MCF 10A (cell line): ENCODE measurements around the gene MRGPRX4. TPM values are rescaled to one million over a fixed set of nuclear protein-coding genes. Genes with fewer than 3 reads are reported as not detected.

Experiments used
- BruUV-seq: library from RNA; stranded (reverse); fragments of 400-500 nt; replicated peaks from 2 replicates; lab custom pipeline; 2021; lab: Mats Ljungman, UMichigan
- CTCF ChIA-PET: fragments of 300-600 bp; sonication (Branson Sonifier 250); formaldehyde crosslinking; extraction: SDS; loops from one replicate; lab custom pipeline; 2021; ENCODE audit warnings: antibody characterized with exemption, inconsistent platforms; lab: Yijun Ruan, JAX
- POLR2A ChIA-PET: fragments of 300-600, 350-650 bp; sonication (Branson Sonifier 250); formaldehyde crosslinking; extraction: SDS; loops from one replicate; lab custom pipeline; 2020; ENCODE audit warnings: antibody characterized with exemption, inconsistent platforms; lab: Yijun Ruan, JAX
- DNase-seq: peaks from one replicate; pipeline ENCODE4 v3.0.0-alpha.2; 2018; ENCODE audit not compliant: unreplicated experiment
- H3K27ac Mint-ChIP-seq: one replicate; pipeline ENCODE4 v1.8.0; 2022; ENCODE audit warnings: mild to moderate bottlenecking, low read depth, mixed read lengths; ENCODE audit not compliant: unreplicated experiment
- H3K27me3 Mint-ChIP-seq: one replicate; pipeline ENCODE4 v1.8.0; 2022; ENCODE audit warnings: mixed read lengths; ENCODE audit not compliant: insufficient read depth, unreplicated experiment
- H3K36me3 Mint-ChIP-seq: one replicate; pipeline ENCODE4 v1.8.0; 2022; ENCODE audit warnings: mild to moderate bottlenecking, moderate library complexity, mixed read lengths; ENCODE audit not compliant: insufficient read depth, unreplicated experiment
- H3K4me1 Mint-ChIP-seq: one replicate; pipeline ENCODE4 v1.8.0; 2022; ENCODE audit warnings: mixed read lengths; ENCODE audit not compliant: insufficient read depth, unreplicated experiment
- H3K4me3 Mint-ChIP-seq: one replicate; pipeline ENCODE4 v1.8.0; 2022; ENCODE audit warnings: mild to moderate bottlenecking, moderate library complexity, mixed read lengths; ENCODE audit not compliant: unreplicated experiment
- H3K9me3 Mint-ChIP-seq: one replicate; pipeline ENCODE4 v1.8.0; 2022; ENCODE audit warnings: mixed read lengths; ENCODE audit not compliant: unreplicated experiment
- CTCF ChIP-seq: fragments of 200-600 bp; IDR thresholded peaks from one replicate; pipeline ENCODE4 v1.8.0; 2022; ENCODE audit warnings: antibody characterized with exemption, mild to moderate bottlenecking; ENCODE audit not compliant: unreplicated experiment
- intact Hi-C: fragments of 100-400 bp; cut with micrococcal nuclease; formaldehyde crosslinking; loops from 2 replicates; pipeline ENCODE4 v1.14.1; 2022
- total RNA-seq: library from RNA; stranded (reverse); gene quantifications from 2 replicates; pipeline ENCODE4 v1.2.3, GENCODE V29; 2022

MRGPRX4 gene
- total RNA-seq, 1 experiment from 2014 or later: not detected

- ChIA-PET POLR2A (no interaction called here), CTCF (interaction anchor here (0.9 to 1.9 kb wide), 2 partner anchors 21 to 108 kb away, joined by 4 to 6 read pairs; no protein-coding TSS in a partner anchor)
- no TSS peak for BruUV-seq
- DNase-seq: no peak
- H3K36me3 Mint-ChIP-seq: no peaks in the 10 kb centered on the region
- intact Hi-C loops: no loop called here
- H3K4me1 Mint-ChIP-seq: no peaks in the 10 kb centered on the region
- no peak for TF ChIP-seq CTCF
- peaks cover 32% of the 10 kb centered on the region for H3K27me3 Mint-ChIP-seq
- no peaks in the 10 kb centered on the region for H3K9me3 Mint-ChIP-seq
- no peak overlapping the region for H3K4me3 Mint-ChIP-seq
- no peak overlapping the region for H3K27ac Mint-ChIP-seq
These were observed 50.3 kb downstream of the MRGPRX4 start for GRCh38 chr11:18222814-18223421.

Other genes starting within 250 kb of the MRGPRX4 start
- 23.4 and 26.1 TPM in 2 replicates for gene SERGEF, start 159.8 kb upstream of the MRGPRX4 start, total RNA-seq
- gene TPH1, start 126.6 kb upstream of the MRGPRX4 start, total RNA-seq: 0.19 and 0.20 TPM in 2 replicates
- 21.6 and 34.3 TPM in 2 replicates for gene SAAL1, start 66.8 kb upstream of the MRGPRX4 start, total RNA-seq
- gene MRGPRX3, start 40.3 kb upstream of the MRGPRX4 start, total RNA-seq: 0.34 and 0.79 TPM in 2 replicates
- not detected in 2 replicates for gene SAA4, start 64.0 kb downstream of the MRGPRX4 start, total RNA-seq
- 12.2 and 12.7 TPM in 2 replicates for gene SAA2, start 75.8 kb downstream of the MRGPRX4 start, total RNA-seq
- gene SAA1, start 93.4 kb downstream of the MRGPRX4 start, total RNA-seq: 45.5 and 55.7 TPM in 2 replicates
- 23.6 and 31.8 TPM in 2 replicates for gene HPS5, start 149.3 kb downstream of the MRGPRX4 start, total RNA-seq
- 60.9 and 83.4 TPM in 2 replicates for gene GTF2H1, start 149.7 kb downstream of the MRGPRX4 start, total RNA-seq
- 516 and 739 TPM in 2 replicates for gene LDHA, start 221.7 kb downstream of the MRGPRX4 start, total RNA-seq
- not detected in 2 replicates for gene LDHC, start 239.5 kb downstream of the MRGPRX4 start, total RNA-seq